K562 (cell line): ENCODE measurements around the gene VAC14. TPM values are rescaled to one million over a fixed set of nuclear protein-coding genes. Genes with fewer than 3 reads are reported as not detected.

ENCODE experiments used
- CBFA2T2 ChIP-seq: fragments of 450-650 bp; conservative IDR thresholded peaks from 2 replicates; pipeline ENCODE4 v1.6.1; 2017; ENCODE audit warnings: mild to moderate bottlenecking
- CC2D1A ChIP-seq: fragments of 450-650 bp; IDR thresholded peaks from 2 replicates; pipeline ENCODE4 v1.6.1; 2017; ENCODE audit warnings: mild to moderate bottlenecking
- CHD1 ChIP-seq: fragments of 200-600 bp; sonication (generic); IDR thresholded peaks from one replicate; pipeline ENCODE4 v1.6.1; 2012; ENCODE audit warnings: mild to moderate bottlenecking, moderate library complexity, low read length, inconsistent platforms
- DNMT1 ChIP-seq: fragments of 450-650 bp; IDR thresholded peaks from 2 replicates; pipeline ENCODE4 v1.6.1; 2016; ENCODE audit warnings: antibody characterized with exemption, mild to moderate bottlenecking
- EP400 ChIP-seq: fragments of 450-650 bp; IDR thresholded peaks from 2 replicates; pipeline ENCODE4 v1.6.1; 2017; ENCODE audit warnings: antibody characterized with exemption, mild to moderate bottlenecking, moderate library complexity
- KLF13 ChIP-seq: fragments of 450-650 bp; IDR thresholded peaks from 2 replicates; pipeline ENCODE4 v1.6.1; 2016; ENCODE audit warnings: missing genetic modification characterization, low read depth, mild to moderate bottlenecking, missing compliant biosample characterization, moderate library complexity, borderline replicate concordance
- PATZ1 ChIP-seq: fragments of 250-450 bp; sonication (Bioruptor Pico); IDR thresholded peaks from 2 replicates; pipeline ENCODE4 v1.5.0; 2020; ENCODE audit warnings: mild to moderate bottlenecking, borderline replicate concordance
- RBFOX2 ChIP-seq: fragments of 200-400 bp; formaldehyde crosslinking; IDR thresholded peaks from 2 replicates; pipeline ENCODE4 v1.6.1; 2017; ENCODE audit warnings: low read depth, mild to moderate bottlenecking, low read length, moderate library complexity
- polyA plus RNA-seq, 8 experiments: library from polyadenylated mRNA; depleted of rRNA in 4 of 8; stranded (reverse) in 5 of 8; unstranded in 3 of 8; fragments of >200 nt; fragmentation: Nextera tagmentation in 2 of 8; fragmentation: Illumina TruSeq in 1 of 8; extraction: Ambion mirVana in 2 of 8; extraction: Trizol in 1 of 8; gene quantifications; 2 replicates each; pipeline versions ENCODE4 v1.2.1 to v1.2.3, GENCODE V29; 2011 to 2014; ENCODE audit warnings: inconsistent platforms in 1 of 8, missing spikeins in 1 of 8
- total RNA-seq, 7 experiments: library from RNA; depleted of rRNA in 6 of 7; stranded (reverse); fragments of >200 nt in 6 of 7; fragmentation: Illumina TruSeq in 2 of 7; extraction: Trizol in 2 of 7; gene quantifications; 2 replicates each; pipeline versions ENCODE4 v1.2.1 to v1.2.3, GENCODE V29; 2011 to 2021; ENCODE audit warnings: low replicate concordance in 1 of 7
- TF ChIP-seq, protein P1 (sequence below): fragments of 250-450 bp; sonication (Bioruptor Pico); IDR thresholded peaks from 2 replicates; pipeline ENCODE4 v1.8.0; 2021; ENCODE audit warnings: moderate library complexity, mild to moderate bottlenecking, inconsistent platforms
- TF ChIP-seq, protein P2 (sequence below), 2 experiments: fragments of 450-650 bp in 1 of 2; sonication (generic) in 1 of 2; formaldehyde crosslinking; conservative IDR thresholded peaks; 2 replicates each; pipeline versions ENCODE4 v1.4.0 to v1.8.1; 2020 to 2022; ENCODE audit warnings: mild to moderate bottlenecking in 1 of 2, missing genetic modification reagents in 1 of 2
- TF ChIP-seq, protein P3 (sequence below): fragments of 450-650 bp; formaldehyde crosslinking; IDR thresholded peaks from 2 replicates; pipeline ENCODE4 v1.4.0; 2020; ENCODE audit warnings: mild to moderate bottlenecking, moderate library complexity
- TF ChIP-seq, protein P4 (sequence below), 2 experiments: fragments of 150-350 bp in 1 of 2; IDR thresholded peaks; 2 replicates each; pipeline ENCODE4 v1.6.1; 2012 to 2016; ENCODE audit warnings: low read depth in 2 of 2, low read length in 2 of 2, mild to moderate bottlenecking in 1 of 2, moderate library complexity in 1 of 2
- TF ChIP-seq, protein P5 (sequence below): fragments of 450-650 bp; IDR thresholded peaks from 2 replicates; pipeline ENCODE4 v1.6.1; 2016; ENCODE audit warnings: missing biosample characterization, missing genetic modification characterization

The VAC14 gene
- total and polyA plus RNA-seq, 9 of the 15 experiments (the other 6 are each of a cell fraction or from before 2014, with no cell fraction given) = 1.3 to 41.6 (median 26.6) TPM

DNA sequence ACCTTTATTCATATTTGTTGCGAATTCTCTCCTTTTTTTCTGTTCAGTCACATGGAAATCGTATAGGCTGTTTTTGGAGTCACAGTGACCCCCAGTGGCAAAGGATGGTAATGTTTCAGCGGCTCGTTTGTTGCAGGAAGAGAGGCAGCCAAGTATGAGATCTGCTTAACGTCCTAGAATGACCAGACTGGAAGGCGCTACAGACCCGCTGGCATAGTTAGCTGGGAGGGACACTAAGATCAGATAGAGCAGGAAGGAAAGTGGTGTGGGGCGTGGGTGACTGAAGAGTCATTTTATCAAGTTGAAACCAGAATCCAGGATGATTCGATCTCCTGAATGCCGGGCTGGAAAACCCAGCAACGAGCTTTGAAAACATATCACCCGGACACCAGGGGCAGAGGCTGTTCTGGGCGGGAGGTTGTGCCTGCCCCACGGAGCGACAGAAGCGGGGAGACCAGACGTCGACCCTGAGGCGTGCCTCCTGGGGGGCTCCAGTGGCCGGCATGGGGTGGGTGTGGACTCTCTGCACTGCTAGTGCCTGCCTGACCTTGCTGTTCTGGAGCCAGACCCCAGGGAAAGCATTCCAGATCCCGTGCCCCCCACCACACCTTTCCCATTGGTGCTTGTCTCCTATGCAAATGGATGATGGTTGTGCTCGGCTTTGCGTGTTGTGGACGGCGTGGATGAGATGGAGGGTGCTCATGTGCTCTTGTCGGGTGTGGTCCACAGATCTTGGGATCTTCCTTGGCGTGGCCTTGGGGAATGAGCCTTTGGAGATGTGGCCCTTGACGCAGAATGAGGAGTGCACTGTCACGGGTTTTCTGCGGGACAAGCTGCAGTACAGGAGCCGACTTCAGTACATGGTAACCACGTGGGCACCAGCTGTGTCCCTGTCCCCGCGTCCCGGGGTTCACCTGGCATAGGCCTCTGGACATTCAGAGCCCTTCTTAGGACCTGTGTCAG is 146.9 kb downstream of the VAC14 start (continued):
- no peak for TF ChIP-seq PATZ1
- TF ChIP-seq KLF13 (tag) = no peak
- TF ChIP-seq, protein P1, sequence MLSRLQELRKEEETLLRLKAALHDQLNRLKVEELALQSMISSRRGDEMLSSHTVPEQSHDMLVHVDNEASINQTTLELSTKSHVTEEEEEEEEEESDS (CRISPR knock-in tag) = no peak
- TF ChIP-seq, protein P2, sequence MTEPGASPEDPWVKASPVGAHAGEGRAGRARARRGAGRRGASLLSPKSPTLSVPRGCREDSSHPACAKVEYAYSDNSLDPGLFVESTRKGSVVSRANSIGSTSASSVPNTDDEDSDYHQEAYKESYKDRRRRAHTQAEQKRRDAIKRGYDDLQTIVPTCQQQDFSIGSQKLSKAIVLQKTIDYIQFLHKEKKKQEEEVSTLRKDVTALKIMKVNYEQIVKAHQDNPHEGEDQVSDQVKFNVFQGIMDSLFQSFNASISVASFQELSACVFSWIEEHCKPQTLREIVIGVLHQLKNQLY (CRISPR knock-in tag; conservative IDR thresholded peaks at IDR 0.05) = no peak
- TF ChIP-seq CBFA2T2 = no peak
- TF ChIP-seq, protein P3, sequence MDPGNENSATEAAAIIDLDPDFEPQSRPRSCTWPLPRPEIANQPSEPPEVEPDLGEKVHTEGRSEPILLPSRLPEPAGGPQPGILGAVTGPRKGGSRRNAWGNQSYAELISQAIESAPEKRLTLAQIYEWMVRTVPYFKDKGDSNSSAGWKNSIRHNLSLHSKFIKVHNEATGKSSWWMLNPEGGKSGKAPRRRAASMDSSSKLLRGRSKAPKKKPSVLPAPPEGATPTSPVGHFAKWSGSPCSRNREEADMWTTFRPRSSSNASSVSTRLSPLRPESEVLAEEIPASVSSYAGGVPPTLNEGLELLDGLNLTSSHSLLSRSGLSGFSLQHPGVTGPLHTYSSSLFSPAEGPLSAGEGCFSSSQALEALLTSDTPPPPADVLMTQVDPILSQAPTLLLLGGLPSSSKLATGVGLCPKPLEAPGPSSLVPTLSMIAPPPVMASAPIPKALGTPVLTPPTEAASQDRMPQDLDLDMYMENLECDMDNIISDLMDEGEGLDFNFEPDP (CRISPR knock-in tag) = no peak
- TF ChIP-seq, protein P4, sequence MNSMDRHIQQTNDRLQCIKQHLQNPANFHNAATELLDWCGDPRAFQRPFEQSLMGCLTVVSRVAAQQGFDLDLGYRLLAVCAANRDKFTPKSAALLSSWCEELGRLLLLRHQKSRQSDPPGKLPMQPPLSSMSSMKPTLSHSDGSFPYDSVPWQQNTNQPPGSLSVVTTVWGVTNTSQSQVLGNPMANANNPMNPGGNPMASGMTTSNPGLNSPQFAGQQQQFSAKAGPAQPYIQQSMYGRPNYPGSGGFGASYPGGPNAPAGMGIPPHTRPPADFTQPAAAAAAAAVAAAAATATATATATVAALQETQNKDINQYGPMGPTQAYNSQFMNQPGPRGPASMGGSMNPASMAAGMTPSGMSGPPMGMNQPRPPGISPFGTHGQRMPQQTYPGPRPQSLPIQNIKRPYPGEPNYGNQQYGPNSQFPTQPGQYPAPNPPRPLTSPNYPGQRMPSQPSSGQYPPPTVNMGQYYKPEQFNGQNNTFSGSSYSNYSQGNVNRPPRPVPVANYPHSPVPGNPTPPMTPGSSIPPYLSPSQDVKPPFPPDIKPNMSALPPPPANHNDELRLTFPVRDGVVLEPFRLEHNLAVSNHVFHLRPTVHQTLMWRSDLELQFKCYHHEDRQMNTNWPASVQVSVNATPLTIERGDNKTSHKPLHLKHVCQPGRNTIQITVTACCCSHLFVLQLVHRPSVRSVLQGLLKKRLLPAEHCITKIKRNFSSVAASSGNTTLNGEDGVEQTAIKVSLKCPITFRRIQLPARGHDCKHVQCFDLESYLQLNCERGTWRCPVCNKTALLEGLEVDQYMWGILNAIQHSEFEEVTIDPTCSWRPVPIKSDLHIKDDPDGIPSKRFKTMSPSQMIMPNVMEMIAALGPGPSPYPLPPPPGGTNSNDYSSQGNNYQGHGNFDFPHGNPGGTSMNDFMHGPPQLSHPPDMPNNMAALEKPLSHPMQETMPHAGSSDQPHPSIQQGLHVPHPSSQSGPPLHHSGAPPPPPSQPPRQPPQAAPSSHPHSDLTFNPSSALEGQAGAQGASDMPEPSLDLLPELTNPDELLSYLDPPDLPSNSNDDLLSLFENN (IDR thresholded peaks at IDR 0.05; ENCODE audit: low read depth in 2 of 2, low read length in 2 of 2) = no peak; a peak in 1 of 4 replicates
- peak; percentile 38; the same call in 1 of the 2 replicates for TF ChIP-seq RBFOX2
- TF ChIP-seq, protein P5, sequence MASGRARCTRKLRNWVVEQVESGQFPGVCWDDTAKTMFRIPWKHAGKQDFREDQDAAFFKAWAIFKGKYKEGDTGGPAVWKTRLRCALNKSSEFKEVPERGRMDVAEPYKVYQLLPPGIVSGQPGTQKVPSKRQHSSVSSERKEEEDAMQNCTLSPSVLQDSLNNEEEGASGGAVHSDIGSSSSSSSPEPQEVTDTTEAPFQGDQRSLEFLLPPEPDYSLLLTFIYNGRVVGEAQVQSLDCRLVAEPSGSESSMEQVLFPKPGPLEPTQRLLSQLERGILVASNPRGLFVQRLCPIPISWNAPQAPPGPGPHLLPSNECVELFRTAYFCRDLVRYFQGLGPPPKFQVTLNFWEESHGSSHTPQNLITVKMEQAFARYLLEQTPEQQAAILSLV = no peak
- no peak for TF ChIP-seq CHD1
- no peak; the same call in 1 of the 2 replicates for TF ChIP-seq EP400
- TF ChIP-seq CC2D1A = peak; percentile 59; the same call in 1 of the 2 replicates
- no peak for TF ChIP-seq DNMT1
